Caco-2 (cell line): Measurements from ENCODE around the gene RAP1A. TPM values are rescaled to one million over a fixed set of nuclear protein-coding genes. Genes with fewer than 3 reads are reported as not detected.

Experiments used
- BruUV-seq: library from RNA; stranded (reverse); fragments of 400-500 nt; replicated peaks from 2 replicates; lab custom pipeline; 2021; lab: Mats Ljungman, UMichigan
- CTCF ChIA-PET: fragments of 300-600 bp; sonication (Branson Sonifier 250); formaldehyde crosslinking; loops from one replicate; lab custom pipeline; 2022; ENCODE audit warnings: antibody characterized with exemption; lab: Charles Lee
- POLR2A ChIA-PET: fragments of 300-600 bp; sonication (Branson Sonifier 250); formaldehyde crosslinking; loops from one replicate; lab custom pipeline; 2022; ENCODE audit warnings: antibody characterized with exemption; lab: Charles Lee
- DNase-seq, 2 experiments: peaks; one replicate each; pipeline versions ENCODE4 v3.0.0 to v3.0.0-alpha.2; 2020 to 2022
- H3K27me3 ChIP-seq: replicated peaks from 2 replicates; pipeline ENCODE4 v1.6.0; 2011; ENCODE audit warnings: low read length; ENCODE audit not compliant: control insufficient read depth, insufficient read depth
- H3K36me3 ChIP-seq: 2 replicates; pipeline ENCODE4 v1.5.1; 2011; ENCODE audit warnings: low read length; ENCODE audit not compliant: control insufficient read depth, insufficient read depth
- H3K4me1 ChIP-seq: fragments of 250-450 bp; sonication (Bioruptor Pico); 2 replicates; pipeline ENCODE4 v1.5.1; 2020; ENCODE audit warnings: mild to moderate bottlenecking
- H3K4me3 ChIP-seq: 2 replicates; pipeline ENCODE4 v1.5.1; 2011; ENCODE audit warnings: low read depth, mild to moderate bottlenecking, control low read depth, low read length
- H3K9me3 ChIP-seq: fragments of 250-450 bp; sonication (Bioruptor Pico); 2 replicates; pipeline ENCODE4 v1.5.1; 2020; ENCODE audit warnings: mild to moderate bottlenecking, moderate library complexity
- H3K27ac Mint-ChIP-seq: one replicate; pipeline ENCODE4 v1.8.0; 2022; ENCODE audit warnings: mixed read lengths; ENCODE audit not compliant: unreplicated experiment
- H3K27me3 Mint-ChIP-seq: one replicate; pipeline ENCODE4 v1.8.0; 2022; ENCODE audit warnings: mixed read lengths; ENCODE audit not compliant: insufficient read depth, unreplicated experiment
- H3K36me3 Mint-ChIP-seq: one replicate; pipeline ENCODE4 v1.8.0; 2022; ENCODE audit warnings: mild to moderate bottlenecking, mixed read lengths; ENCODE audit not compliant: insufficient read depth, unreplicated experiment
- H3K4me1 Mint-ChIP-seq: one replicate; pipeline ENCODE4 v1.8.0; 2022; ENCODE audit warnings: low read depth, mixed read lengths; ENCODE audit not compliant: unreplicated experiment
- H3K4me3 Mint-ChIP-seq: one replicate; pipeline ENCODE4 v1.8.0; 2022; ENCODE audit warnings: mild to moderate bottlenecking, moderate library complexity, mixed read lengths; ENCODE audit not compliant: unreplicated experiment
- H3K9me3 Mint-ChIP-seq: one replicate; pipeline ENCODE4 v1.8.0; 2022; ENCODE audit warnings: mixed read lengths; ENCODE audit not compliant: unreplicated experiment
- CTCF ChIP-seq, 2 experiments: fragments of 200-600 bp in 1 of 2; IDR thresholded peaks; 1 replicate in 1 of 2; 2 replicates in 1 of 2; pipeline versions ENCODE4 v1.5.1 to v1.8.0; 2011 to 2022; ENCODE audit warnings: antibody characterized with exemption in 1 of 2, control low read depth in 1 of 2, inconsistent platforms in 1 of 2, low read depth in 1 of 2, low read length in 1 of 2, mild to moderate bottlenecking in 1 of 2, moderate library complexity in 1 of 2; ENCODE audit not compliant: insufficient read depth in 1 of 2, severe bottlenecking in 1 of 2, unreplicated experiment in 1 of 2
- intact Hi-C: fragments of 100-400 bp; cut with micrococcal nuclease; formaldehyde crosslinking; loops from one replicate; pipeline ENCODE4 v1.10.0; 2022; ENCODE audit not compliant: unreplicated experiment
- total RNA-seq: library from RNA; stranded (reverse); gene quantifications from 2 replicates; pipeline ENCODE4 v1.2.3, GENCODE V29; 2022

The RAP1A gene
- total RNA-seq, 1 experiment from 2014 or later, result 64.1 TPM

DNA sequence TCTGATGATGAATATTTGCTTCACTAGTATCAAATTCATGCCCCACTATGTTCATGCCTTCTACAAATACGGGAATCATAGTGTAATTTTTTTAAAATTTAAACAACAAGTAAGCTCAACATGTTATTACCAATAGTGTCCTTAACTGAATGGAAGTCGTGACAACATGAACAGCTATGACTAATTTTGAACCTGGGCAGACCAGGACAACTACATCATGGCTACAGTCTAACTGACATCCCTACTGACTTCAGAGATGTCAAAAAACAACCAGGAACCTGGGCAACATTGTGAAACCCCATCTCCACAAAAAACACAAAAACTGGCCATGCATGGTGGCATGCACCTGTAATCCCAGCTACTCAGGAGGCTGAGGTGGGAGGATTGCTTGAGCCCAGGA is 33.5 kb upstream of the RAP1A start:
- Histone ChIP-seq H3K36me3 (no peaks in the 10 kb centered on the region), H3K4me1 (peaks cover 6% of the 10 kb centered on the region; the same call in 1 of the 2 replicates), H3K27me3 (no peaks in the 10 kb centered on the region), H3K4me3 (no peak overlapping the region), H3K9me3 (no peaks in the 10 kb centered on the region)
- no peak for DNase-seq
- Mint-ChIP-seq H3K27me3 (no peaks in the 10 kb centered on the region), H3K9me3 (no peaks in the 10 kb centered on the region), H3K36me3 (no peaks in the 10 kb centered on the region), H3K4me3 (no peak overlapping the region), H3K27ac (no peak overlapping the region), H3K4me1 (no peaks in the 10 kb centered on the region)
- TF ChIP-seq CTCF (IDR thresholded peaks at IDR 0.05; ENCODE audit: insufficient read depth in 1 of 2, low read depth in 1 of 2, low read length in 1 of 2, severe bottlenecking in 1 of 2, unreplicated experiment in 1 of 2), result no peak
- BruUV-seq, result no TSS peak
- CTCF ChIA-PET, result no interaction called here
- POLR2A ChIA-PET, result no interaction called here
- intact Hi-C loops, result no loop called here

DNA sequence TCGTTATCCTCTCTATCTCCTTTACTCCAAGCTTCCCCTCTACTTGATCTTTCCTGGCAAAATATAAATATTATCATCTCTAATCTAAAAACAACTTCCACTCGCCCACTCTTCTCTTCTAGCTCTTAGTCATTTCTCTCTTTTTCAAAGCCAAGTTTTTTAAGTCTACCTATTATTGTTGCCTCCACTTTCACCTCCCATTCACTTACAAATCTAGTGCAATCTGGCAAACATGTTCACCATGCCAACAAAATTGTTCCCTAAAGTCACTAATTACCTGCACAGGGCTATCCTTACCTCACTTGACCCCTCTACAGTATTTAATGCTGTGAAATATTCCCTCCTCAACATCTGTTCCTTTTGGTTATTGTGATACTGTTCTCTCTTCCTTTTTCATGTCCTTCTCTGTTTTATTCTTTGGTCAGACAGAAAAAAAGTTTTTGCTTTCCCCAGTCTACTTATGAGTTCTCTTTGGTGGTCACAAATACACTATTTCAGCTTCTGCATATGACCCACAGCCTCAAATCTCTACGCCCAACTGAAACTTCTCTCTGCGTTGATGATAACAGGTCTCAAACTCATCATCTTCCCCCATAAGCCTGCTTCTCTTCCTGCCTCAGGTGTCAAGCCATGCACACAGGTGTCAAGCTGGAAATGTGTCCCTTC is 31.9 kb upstream of the RAP1A start:
- H3K9me3 ChIP-seq, result no peaks in the 10 kb centered on the region
- H3K4me3 Mint-ChIP-seq, result no peak overlapping the region
- H3K27me3 Mint-ChIP-seq, result no peaks in the 10 kb centered on the region
- H3K9me3 Mint-ChIP-seq, result no peaks in the 10 kb centered on the region
- no peaks in the 10 kb centered on the region for H3K36me3 Mint-ChIP-seq
- DNase-seq, result no peak
- TF ChIP-seq CTCF (IDR thresholded peaks at IDR 0.05; ENCODE audit: insufficient read depth in 1 of 2, low read depth in 1 of 2, low read length in 1 of 2, severe bottlenecking in 1 of 2, unreplicated experiment in 1 of 2), result no peak
- intact Hi-C loops, result no loop called here
- H3K4me1 Mint-ChIP-seq, result no peaks in the 10 kb centered on the region
- ChIA-PET CTCF (no interaction called here), POLR2A (no interaction called here)
- no peak overlapping the region for H3K27ac Mint-ChIP-seq
- peaks cover 18% of the 10 kb centered on the region for H3K4me1 ChIP-seq
- H3K36me3 ChIP-seq, result no peaks in the 10 kb centered on the region
- no peak overlapping the region for H3K4me3 ChIP-seq
- no TSS peak for BruUV-seq
- no peaks in the 10 kb centered on the region for H3K27me3 ChIP-seq

- Mint-ChIP-seq H3K36me3 (no peaks in the 10 kb centered on the region), H3K9me3 (no peaks in the 10 kb centered on the region), H3K27ac (no peak overlapping the region), H3K4me1 (no peaks in the 10 kb centered on the region), H3K27me3 (no peaks in the 10 kb centered on the region), H3K4me3 (no peak overlapping the region)
- H3K36me3 ChIP-seq, result no peaks in the 10 kb centered on the region
- no peaks in the 10 kb centered on the region for H3K27me3 ChIP-seq
- no peak overlapping the region for H3K4me3 ChIP-seq
- no peaks in the 10 kb centered on the region for H3K9me3 ChIP-seq
- POLR2A ChIA-PET, result no interaction called here
- intact Hi-C loops, result no loop called here
- DNase-seq, result no peak
- peaks cover 24% of the 10 kb centered on the region for H3K4me1 ChIP-seq
- TF ChIP-seq CTCF (IDR thresholded peaks at IDR 0.05; ENCODE audit: insufficient read depth in 1 of 2, low read depth in 1 of 2, low read length in 1 of 2, severe bottlenecking in 1 of 2, unreplicated experiment in 1 of 2), result no peak
- CTCF ChIA-PET, result interaction anchor here (1.4 kb wide), 1 partner anchor 84 kb away, joined by 4 read pairs; no protein-coding TSS in a partner anchor
- no TSS peak for BruUV-seq
Observed at GRCh38 chr1:111591937-111592336, 27.7 kb upstream of the RAP1A start.
